GM23248 (cell line): ENCODE data around the gene PVR.

Source experiments
- EZH2 ChIP-seq: fragments of 200-600 bp; sonication (generic); IDR thresholded peaks from 2 replicates; pipeline ENCODE4 v1.6.1; 2018; ENCODE audit warnings: antibody characterized with exemption, mild to moderate bottlenecking; ENCODE audit not compliant: insufficient read depth, poor library complexity, severe bottlenecking
- EZH2phosphoT487 ChIP-seq: fragments of 200-600 bp; sonication (generic); IDR thresholded peaks from 2 replicates; pipeline ENCODE4 v1.6.1; 2018; ENCODE audit warnings: antibody characterized with exemption, moderate library complexity, mild to moderate bottlenecking, low read depth; ENCODE audit not compliant: insufficient read depth

GRCh38 chr19:44681992-44682790 is 38.5 kb downstream of the PVR start:
- no peak for TF ChIP-seq EZH2phosphoT487
- no peak for TF ChIP-seq EZH2
